ENCODE results near the gene KCNMA1. TPM values are rescaled to one million over a fixed set of nuclear protein-coding genes. Genes with fewer than 3 reads are reported as not detected.

The KCNMA1 gene
- total and polyA plus RNA-seq, 9 of the 15 experiments (the other 6 are each of a cell fraction or from before 2014, with no cell fraction given): 0.01 to 0.95 (median 0.15) TPM; not detected in 4

DNA sequence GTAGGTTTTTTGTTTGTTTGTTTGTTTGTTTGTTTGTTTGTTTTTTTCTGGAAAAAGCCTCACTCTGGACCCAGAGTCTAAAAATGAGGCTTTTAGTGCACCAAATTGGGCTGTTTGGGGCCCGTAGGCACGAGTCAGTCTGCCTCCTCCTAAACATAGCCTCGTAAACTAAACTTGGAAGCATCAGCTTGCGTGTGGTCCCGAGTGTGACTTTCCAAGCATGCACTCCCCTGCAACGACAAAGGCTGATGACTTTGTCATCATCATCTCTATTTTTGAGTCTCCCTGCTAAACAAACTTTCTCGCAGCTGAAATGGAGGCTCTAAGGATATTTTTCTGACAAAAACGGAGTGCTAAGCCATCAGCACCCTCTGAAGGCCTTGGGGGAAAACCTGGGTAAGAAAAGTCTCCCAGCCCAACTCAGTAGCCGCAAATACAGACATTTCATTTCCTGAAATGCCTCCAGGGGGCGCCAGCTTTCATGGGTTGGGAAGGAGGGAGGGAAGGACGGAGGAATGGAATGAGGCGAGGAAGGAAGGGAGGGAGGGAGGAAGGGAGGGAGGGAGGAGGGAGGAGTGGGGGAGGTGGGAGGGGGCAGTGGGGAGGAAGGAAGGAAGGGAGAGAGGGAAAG is 245.9 kb downstream of the KCNMA1 start:
- 0% methylated on average over 10 of the region's 12 CpGs for WGBS (ENCODE audit: insufficient coverage, low coverage, missing lambda C conversion rate)
- no peak overlapping the region for H3K9ac ChIP-seq (ENCODE audit: insufficient read depth in 1 of 2, low read depth in 2 of 2, low read length in 2 of 2)
- no peaks in the 10 kb centered on the region for H3K9me3 ChIP-seq (replicated peaks; ENCODE audit: control insufficient read depth, insufficient read depth, low read depth, low read length)
- H3K79me2 ChIP-seq (ENCODE audit: control insufficient read depth, insufficient read depth, low read length): no peaks in the 10 kb centered on the region
- H3K9me1 ChIP-seq (ENCODE audit: control insufficient read depth, insufficient read depth, low read length): no peaks in the 10 kb centered on the region
- POLR2A ChIA-PET: no interaction called here
- CTCF ChIA-PET (ENCODE audit: low intra/inter-chr PET ratio): interaction anchor here (1.4 to 2.2 kb wide), 4 partner anchors 250 to 365 kb away, joined by 5 to 12 read pairs (median 10); no protein-coding TSS in a partner anchor
- H2AFZ ChIP-seq (ENCODE audit: low read depth, low read length): no peak overlapping the region
- BruUV-seq (replicated peaks): no TSS peak
- DNase-seq (ENCODE audit: extremely low read depth in 1 of 4, low spot score in 3 of 4) (peak; percentile 69 to 82 (median 78)), FAIRE-seq (peak; percentile 32), ATAC-seq (peak; percentile 91)
- H3K27me3 ChIP-seq (ENCODE audit: control insufficient read depth in 2 of 2, insufficient read depth in 2 of 2, low read length in 2 of 2): peaks cover 0 to 2% of the 10 kb centered on the region in 2 experiments; a peak in 1 of 5 replicates
- no peak overlapping the region for H3K27ac ChIP-seq (ENCODE audit: extremely low read depth, low read depth, low read length)
- H3K4me3 ChIP-seq: no peak overlapping the region
- 0 out of 2 replicates have a peak, but pooled peaks cover 4% of the 10 kb centered on the region for H4K20me1 ChIP-seq (replicated peaks; ENCODE audit: control insufficient read depth, insufficient read depth, low read length)
- in situ Hi-C loops (cut with MboI): loop anchor here (25.0 kb wide), 1 partner anchor 246 kb away; the partner anchor contains the start of gene KCNMA1
- intact Hi-C loops (cut with micrococcal nuclease): loop anchor here (1.0 kb wide), 1 partner anchor 250 kb away; no protein-coding TSS in a partner anchor
- H3K4me1 ChIP-seq (replicated peaks in 1 of 2; ENCODE audit: control insufficient read depth in 2 of 2, insufficient read depth in 2 of 2, low read length in 2 of 2): no peaks in the 10 kb centered on the region
- no peaks in the 10 kb centered on the region for H3K36me3 ChIP-seq (ENCODE audit: control insufficient read depth, insufficient read depth, low read length)
- H3K4me2 ChIP-seq (ENCODE audit: insufficient read depth, low read length): no peak overlapping the region
- TF ChIP-seq CBX3 (IDR thresholded peaks at IDR 0.05; ENCODE audit: borderline replicate concordance in 1 of 2, low read length in 2 of 2): no peak
- TF ChIP-seq RAD21 (CRISPR knock-in tag; conservative IDR thresholded peaks at IDR 0.05 in 1 of 2, IDR thresholded peaks at IDR 0.05 in 1 of 2): peak; percentile 46 to 70
- TF ChIP-seq SMC3 (conservative IDR thresholded peaks at IDR 0.05; ENCODE audit: insufficient read depth, low read depth, low read length): peak; percentile 67
- TF ChIP-seq MAZ (CRISPR knock-in tag; conservative IDR thresholded peaks at IDR 0.05 in 1 of 2, IDR thresholded peaks at IDR 0.05 in 1 of 2): peak in 1 of 2 experiments; percentile 48; a peak in 1 of 4 replicates
- TF ChIP-seq, protein P1, sequence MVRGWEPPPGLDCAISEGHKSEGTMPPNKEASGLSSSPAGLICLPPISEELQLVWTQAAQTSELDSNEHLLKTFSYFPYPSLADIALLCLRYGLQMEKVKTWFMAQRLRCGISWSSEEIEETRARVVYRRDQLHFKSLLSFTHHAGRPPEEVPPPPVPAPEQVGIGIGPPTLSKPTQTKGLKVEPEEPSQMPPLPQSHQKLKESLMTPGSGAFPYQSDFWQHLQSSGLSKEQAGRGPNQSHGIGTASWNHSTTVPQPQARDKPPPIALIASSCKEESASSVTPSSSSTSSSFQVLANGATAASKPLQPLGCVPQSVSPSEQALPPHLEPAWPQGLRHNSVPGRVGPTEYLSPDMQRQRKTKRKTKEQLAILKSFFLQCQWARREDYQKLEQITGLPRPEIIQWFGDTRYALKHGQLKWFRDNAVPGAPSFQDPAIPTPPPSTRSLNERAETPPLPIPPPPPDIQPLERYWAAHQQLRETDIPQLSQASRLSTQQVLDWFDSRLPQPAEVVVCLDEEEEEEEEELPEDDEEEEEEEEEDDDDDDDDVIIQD (CRISPR knock-in tag; IDR thresholded peaks at IDR 0.05): no peak
- TF ChIP-seq, protein P2, sequence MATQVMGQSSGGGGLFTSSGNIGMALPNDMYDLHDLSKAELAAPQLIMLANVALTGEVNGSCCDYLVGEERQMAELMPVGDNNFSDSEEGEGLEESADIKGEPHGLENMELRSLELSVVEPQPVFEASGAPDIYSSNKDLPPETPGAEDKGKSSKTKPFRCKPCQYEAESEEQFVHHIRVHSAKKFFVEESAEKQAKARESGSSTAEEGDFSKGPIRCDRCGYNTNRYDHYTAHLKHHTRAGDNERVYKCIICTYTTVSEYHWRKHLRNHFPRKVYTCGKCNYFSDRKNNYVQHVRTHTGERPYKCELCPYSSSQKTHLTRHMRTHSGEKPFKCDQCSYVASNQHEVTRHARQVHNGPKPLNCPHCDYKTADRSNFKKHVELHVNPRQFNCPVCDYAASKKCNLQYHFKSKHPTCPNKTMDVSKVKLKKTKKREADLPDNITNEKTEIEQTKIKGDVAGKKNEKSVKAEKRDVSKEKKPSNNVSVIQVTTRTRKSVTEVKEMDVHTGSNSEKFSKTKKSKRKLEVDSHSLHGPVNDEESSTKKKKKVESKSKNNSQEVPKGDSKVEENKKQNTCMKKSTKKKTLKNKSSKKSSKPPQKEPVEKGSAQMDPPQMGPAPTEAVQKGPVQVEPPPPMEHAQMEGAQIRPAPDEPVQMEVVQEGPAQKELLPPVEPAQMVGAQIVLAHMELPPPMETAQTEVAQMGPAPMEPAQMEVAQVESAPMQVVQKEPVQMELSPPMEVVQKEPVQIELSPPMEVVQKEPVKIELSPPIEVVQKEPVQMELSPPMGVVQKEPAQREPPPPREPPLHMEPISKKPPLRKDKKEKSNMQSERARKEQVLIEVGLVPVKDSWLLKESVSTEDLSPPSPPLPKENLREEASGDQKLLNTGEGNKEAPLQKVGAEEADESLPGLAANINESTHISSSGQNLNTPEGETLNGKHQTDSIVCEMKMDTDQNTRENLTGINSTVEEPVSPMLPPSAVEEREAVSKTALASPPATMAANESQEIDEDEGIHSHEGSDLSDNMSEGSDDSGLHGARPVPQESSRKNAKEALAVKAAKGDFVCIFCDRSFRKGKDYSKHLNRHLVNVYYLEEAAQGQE (IDR thresholded peaks at IDR 0.05; ENCODE audit: borderline replicate concordance): peak; percentile 47; the same call in 1 of the 2 replicates
- TF ChIP-seq, protein P2 (CRISPR knock-in tag; IDR thresholded peaks at IDR 0.05; ENCODE audit: low read depth): no peak
- TF ChIP-seq, protein P3, sequence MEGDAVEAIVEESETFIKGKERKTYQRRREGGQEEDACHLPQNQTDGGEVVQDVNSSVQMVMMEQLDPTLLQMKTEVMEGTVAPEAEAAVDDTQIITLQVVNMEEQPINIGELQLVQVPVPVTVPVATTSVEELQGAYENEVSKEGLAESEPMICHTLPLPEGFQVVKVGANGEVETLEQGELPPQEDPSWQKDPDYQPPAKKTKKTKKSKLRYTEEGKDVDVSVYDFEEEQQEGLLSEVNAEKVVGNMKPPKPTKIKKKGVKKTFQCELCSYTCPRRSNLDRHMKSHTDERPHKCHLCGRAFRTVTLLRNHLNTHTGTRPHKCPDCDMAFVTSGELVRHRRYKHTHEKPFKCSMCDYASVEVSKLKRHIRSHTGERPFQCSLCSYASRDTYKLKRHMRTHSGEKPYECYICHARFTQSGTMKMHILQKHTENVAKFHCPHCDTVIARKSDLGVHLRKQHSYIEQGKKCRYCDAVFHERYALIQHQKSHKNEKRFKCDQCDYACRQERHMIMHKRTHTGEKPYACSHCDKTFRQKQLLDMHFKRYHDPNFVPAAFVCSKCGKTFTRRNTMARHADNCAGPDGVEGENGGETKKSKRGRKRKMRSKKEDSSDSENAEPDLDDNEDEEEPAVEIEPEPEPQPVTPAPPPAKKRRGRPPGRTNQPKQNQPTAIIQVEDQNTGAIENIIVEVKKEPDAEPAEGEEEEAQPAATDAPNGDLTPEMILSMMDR (IDR thresholded peaks at IDR 0.05 in 2 of 3, conservative IDR thresholded peaks at IDR 0.05 in 1 of 3; ENCODE audit: insufficient read depth in 2 of 3, low read depth in 1 of 3, low read length in 3 of 3): peak; percentile 67 to 78 (median 72)
